ENCODE measurements around the gene RARA.

GRCh38 chr17:40310882-40311391 is 2.0 kb downstream of the RARA start:
- TF ChIP-seq POLR2A (IDR thresholded peaks at IDR 0.05) (no peak), CTCF (IDR thresholded peaks at IDR 0.05) (no peak)

Measured in suprapubic skin (tissue), 3 donors.